ENCODE data around the gene TLCD2. TPM values are rescaled to one million over a fixed set of nuclear protein-coding genes. Genes with fewer than 3 reads are reported as not detected.

Gene TLCD2
- total and polyA plus RNA-seq, 2 of the 13 experiments (the other 11 are each of a cell fraction or from before 2014, with no cell fraction given) = 0.90 to 1.1 TPM

DNA sequence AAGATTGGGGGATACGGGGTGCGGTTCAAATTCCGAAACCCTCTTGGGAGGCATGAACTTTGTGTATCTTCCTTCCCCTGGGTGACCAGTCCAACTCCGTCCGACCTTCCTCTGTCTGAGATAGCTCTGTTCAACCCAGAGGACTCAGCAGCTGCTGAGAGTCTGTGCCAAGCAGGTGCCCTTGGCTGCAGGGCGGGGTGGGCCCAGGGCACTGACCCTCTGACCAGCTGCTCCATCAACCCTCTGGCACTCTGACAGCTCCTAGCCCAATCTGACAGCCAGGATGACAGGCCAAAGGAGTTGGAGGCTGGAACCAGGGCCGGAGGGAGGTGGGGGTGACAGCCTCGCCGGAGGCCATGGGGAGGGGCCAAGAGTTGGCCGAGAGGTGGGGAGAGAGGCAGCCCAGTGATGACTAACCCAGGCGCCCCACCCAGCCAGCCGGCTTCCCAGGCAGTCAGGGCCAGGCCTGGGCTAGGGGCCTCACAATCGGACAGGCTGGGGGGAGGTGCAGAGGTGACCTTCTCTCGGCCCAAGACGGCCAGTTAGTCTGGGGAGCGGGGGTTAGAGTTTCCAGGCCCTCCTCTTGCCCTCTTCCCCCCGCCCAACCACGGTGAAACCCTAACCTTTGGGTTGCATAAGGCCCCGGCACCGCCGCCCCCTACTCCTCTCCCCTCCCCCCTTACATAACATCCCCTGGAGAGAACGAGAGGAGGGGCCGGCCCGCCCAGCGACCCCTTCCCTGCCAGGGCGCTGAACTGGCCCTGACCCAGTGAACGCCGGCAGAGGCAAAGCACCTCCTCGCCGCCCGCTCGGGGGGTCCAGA lies 5.0 kb upstream of the TLCD2 start (continued):
- TF ChIP-seq ZNF773 (CRISPR knock-in tag; IDR thresholded peaks at IDR 0.05; ENCODE audit: borderline replicate concordance) (0 out of 2 replicates have a peak, but pooled peaks have one; percentile 16), IKZF4 (CRISPR knock-in tag; IDR thresholded peaks at IDR 0.05; ENCODE audit: borderline replicate concordance, low read depth, not compliant biosample characterization) (no peak), HDAC1 (CRISPR knock-in tag; IDR thresholded peaks at IDR 0.05) (peak; percentile 57), PHF8 (CRISPR knock-in tag; IDR thresholded peaks at IDR 0.05) (peak; percentile 48; the same call in 1 of the 2 replicates), ZFP36 (IDR thresholded peaks at IDR 0.05; ENCODE audit: borderline replicate concordance, low read depth, low read length, partially characterized antibody) (no peak), RXRA (CRISPR knock-in tag; IDR thresholded peaks at IDR 0.05) (peak; percentile 7), HOXA5 (CRISPR knock-in tag; IDR thresholded peaks at IDR 0.05) (peak; percentile 39; the same call in 1 of the 2 replicates), SAP130 (CRISPR knock-in tag; IDR thresholded peaks at IDR 0.05; ENCODE audit: low read depth) (peak; percentile 86), SRSF1 (optimal IDR thresholded peaks at IDR 0.05; ENCODE audit: low read depth, low read length) (no peak), WIZ (CRISPR knock-in tag; IDR thresholded peaks at IDR 0.05) (no peak)
- TF ChIP-seq, protein P1, sequence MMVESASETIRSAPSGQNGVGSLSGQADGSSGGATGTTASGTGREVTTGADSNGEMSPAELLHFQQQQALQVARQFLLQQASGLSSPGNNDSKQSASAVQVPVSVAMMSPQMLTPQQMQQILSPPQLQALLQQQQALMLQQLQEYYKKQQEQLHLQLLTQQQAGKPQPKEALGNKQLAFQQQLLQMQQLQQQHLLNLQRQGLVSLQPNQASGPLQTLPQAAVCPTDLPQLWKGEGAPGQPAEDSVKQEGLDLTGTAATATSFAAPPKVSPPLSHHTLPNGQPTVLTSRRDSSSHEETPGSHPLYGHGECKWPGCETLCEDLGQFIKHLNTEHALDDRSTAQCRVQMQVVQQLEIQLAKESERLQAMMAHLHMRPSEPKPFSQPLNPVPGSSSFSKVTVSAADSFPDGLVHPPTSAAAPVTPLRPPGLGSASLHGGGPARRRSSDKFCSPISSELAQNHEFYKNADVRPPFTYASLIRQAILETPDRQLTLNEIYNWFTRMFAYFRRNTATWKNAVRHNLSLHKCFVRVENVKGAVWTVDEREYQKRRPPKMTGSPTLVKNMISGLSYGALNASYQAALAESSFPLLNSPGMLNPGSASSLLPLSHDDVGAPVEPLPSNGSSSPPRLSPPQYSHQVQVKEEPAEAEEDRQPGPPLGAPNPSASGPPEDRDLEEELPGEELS (CRISPR knock-in tag; IDR thresholded peaks at IDR 0.05) = 0 out of 2 replicates have a peak, but pooled peaks have one; percentile 37
- TF ChIP-seq, protein P2, sequence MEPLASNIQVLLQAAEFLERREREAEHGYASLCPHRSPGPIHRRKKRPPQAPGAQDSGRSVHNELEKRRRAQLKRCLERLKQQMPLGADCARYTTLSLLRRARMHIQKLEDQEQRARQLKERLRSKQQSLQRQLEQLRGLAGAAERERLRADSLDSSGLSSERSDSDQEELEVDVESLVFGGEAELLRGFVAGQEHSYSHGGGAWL (CRISPR knock-in tag; IDR thresholded peaks at IDR 0.05) = no peak
- TF ChIP-seq, protein P3, sequence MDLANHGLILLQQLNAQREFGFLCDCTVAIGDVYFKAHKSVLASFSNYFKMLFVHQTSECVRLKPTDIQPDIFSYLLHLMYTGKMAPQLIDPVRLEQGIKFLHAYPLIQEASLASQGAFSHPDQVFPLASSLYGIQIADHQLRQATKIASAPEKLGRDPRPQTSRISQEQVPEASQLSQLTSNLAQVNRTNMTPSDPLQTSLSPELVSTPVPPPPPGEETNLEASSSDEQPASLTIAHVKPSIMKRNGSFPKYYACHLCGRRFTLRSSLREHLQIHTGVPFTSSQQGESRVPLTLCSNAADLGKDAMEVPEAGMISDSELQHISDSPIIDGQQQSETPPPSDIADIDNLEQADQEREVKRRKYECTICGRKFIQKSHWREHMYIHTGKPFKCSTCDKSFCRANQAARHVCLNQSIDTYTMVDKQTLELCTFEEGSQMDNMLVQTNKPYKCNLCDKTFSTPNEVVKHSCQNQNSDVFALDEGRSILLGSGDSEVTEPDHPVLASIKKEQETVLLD (CRISPR knock-in tag; IDR thresholded peaks at IDR 0.05; ENCODE audit: low read depth) = no peak
- TF ChIP-seq, protein P4, sequence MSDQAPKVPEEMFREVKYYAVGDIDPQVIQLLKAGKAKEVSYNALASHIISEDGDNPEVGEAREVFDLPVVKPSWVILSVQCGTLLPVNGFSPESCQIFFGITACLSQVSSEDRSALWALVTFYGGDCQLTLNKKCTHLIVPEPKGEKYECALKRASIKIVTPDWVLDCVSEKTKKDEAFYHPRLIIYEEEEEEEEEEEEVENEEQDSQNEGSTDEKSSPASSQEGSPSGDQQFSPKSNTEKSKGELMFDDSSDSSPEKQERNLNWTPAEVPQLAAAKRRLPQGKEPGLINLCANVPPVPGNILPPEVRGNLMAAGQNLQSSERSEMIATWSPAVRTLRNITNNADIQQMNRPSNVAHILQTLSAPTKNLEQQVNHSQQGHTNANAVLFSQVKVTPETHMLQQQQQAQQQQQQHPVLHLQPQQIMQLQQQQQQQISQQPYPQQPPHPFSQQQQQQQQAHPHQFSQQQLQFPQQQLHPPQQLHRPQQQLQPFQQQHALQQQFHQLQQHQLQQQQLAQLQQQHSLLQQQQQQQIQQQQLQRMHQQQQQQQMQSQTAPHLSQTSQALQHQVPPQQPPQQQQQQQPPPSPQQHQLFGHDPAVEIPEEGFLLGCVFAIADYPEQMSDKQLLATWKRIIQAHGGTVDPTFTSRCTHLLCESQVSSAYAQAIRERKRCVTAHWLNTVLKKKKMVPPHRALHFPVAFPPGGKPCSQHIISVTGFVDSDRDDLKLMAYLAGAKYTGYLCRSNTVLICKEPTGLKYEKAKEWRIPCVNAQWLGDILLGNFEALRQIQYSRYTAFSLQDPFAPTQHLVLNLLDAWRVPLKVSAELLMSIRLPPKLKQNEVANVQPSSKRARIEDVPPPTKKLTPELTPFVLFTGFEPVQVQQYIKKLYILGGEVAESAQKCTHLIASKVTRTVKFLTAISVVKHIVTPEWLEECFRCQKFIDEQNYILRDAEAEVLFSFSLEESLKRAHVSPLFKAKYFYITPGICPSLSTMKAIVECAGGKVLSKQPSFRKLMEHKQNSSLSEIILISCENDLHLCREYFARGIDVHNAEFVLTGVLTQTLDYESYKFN (CRISPR knock-in tag; conservative IDR thresholded peaks at IDR 0.05) = no peak
- TF ChIP-seq, protein P5, sequence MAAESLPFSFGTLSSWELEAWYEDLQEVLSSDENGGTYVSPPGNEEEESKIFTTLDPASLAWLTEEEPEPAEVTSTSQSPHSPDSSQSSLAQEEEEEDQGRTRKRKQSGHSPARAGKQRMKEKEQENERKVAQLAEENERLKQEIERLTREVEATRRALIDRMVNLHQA (CRISPR knock-in tag; IDR thresholded peaks at IDR 0.05) = no peak
- TF ChIP-seq, protein P6, sequence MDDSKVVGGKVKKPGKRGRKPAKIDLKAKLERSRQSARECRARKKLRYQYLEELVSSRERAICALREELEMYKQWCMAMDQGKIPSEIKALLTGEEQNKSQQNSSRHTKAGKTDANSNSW (CRISPR knock-in tag; IDR thresholded peaks at IDR 0.05; ENCODE audit: borderline replicate concordance) = no peak
- TF ChIP-seq, protein P7, sequence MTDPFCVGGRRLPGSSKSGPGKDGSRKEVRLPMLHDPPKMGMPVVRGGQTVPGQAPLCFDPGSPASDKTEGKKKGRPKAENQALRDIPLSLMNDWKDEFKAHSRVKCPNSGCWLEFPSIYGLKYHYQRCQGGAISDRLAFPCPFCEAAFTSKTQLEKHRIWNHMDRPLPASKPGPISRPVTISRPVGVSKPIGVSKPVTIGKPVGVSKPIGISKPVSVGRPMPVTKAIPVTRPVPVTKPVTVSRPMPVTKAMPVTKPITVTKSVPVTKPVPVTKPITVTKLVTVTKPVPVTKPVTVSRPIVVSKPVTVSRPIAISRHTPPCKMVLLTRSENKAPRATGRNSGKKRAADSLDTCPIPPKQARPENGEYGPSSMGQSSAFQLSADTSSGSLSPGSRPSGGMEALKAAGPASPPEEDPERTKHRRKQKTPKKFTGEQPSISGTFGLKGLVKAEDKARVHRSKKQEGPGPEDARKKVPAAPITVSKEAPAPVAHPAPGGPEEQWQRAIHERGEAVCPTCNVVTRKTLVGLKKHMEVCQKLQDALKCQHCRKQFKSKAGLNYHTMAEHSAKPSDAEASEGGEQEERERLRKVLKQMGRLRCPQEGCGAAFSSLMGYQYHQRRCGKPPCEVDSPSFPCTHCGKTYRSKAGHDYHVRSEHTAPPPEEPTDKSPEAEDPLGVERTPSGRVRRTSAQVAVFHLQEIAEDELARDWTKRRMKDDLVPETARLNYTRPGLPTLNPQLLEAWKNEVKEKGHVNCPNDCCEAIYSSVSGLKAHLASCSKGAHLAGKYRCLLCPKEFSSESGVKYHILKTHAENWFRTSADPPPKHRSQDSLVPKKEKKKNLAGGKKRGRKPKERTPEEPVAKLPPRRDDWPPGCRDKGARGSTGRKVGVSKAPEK (CRISPR knock-in tag; IDR thresholded peaks at IDR 0.05; ENCODE audit: borderline replicate concordance) = no peak

Measured in HepG2 (cell line).